Thyroid gland (tissue), 4 donors: Measurements from ENCODE around the gene TLR9. TPM values are rescaled to one million over a fixed set of nuclear protein-coding genes. Genes with fewer than 3 reads are reported as not detected.
A peak's percentile ranks its signal among the peaks of the same experiment; 100 is the strongest.

Experiments
- DNase-seq, 2 donors: peaks; one replicate each; pipeline ENCODE4 v3.0.0-alpha.2; 2019
- H3K27ac ChIP-seq, 3 donors: fragments of 200-600 bp; sonication (generic); 1 replicate in 2 of 3; 2 replicates in 1 of 3; pipeline ENCODE4 v1.5.1; 2016 to 2019; ENCODE audit warnings: mild to moderate bottlenecking in 1 of 3, moderate library complexity in 1 of 3
- H3K27me3 ChIP-seq: fragments of 200-600 bp; sonication (generic); one replicate; pipeline ENCODE4 v1.5.1; 2019
- H3K36me3 ChIP-seq, 2 donors: fragments of 200-600 bp; sonication (generic); one replicate each; pipeline ENCODE4 v1.5.1; 2016 to 2019
- H3K4me1 ChIP-seq, 2 donors: fragments of 200-600 bp; sonication (generic); one replicate each; pipeline ENCODE4 v1.5.1; 2017 to 2019
- H3K4me3 ChIP-seq, 3 donors: fragments of 200-600 bp; sonication (generic); replicated peaks in 1 of 3; 1 replicate in 2 of 3; 2 replicates in 1 of 3; pipeline ENCODE4 v1.5.1; 2016; ENCODE audit warnings: mild to moderate bottlenecking in 1 of 3
- H3K9me3 ChIP-seq: fragments of 200-600 bp; sonication (generic); one replicate; pipeline ENCODE4 v1.5.1; 2017
- CTCF ChIP-seq, 6 experiments: fragments of 200-600 bp in 3 of 6; fragments of 450-650 bp in 3 of 6; sonication (generic) in 3 of 6; IDR thresholded peaks; one replicate each; pipeline ENCODE4 v1.5.1; 2016 to 2019; ENCODE audit warnings: antibody characterized with exemption in 6 of 6, mild to moderate bottlenecking in 2 of 6, inconsistent platforms in 1 of 6, moderate library complexity in 1 of 6
- POLR2A ChIP-seq, 2 donors: fragments of 450-650 bp; IDR thresholded peaks; one replicate each; pipeline ENCODE4 v1.6.1; 2017; ENCODE audit warnings: antibody characterized with exemption in 2 of 2, mild to moderate bottlenecking in 2 of 2, moderate library complexity in 1 of 2
- WGBS, 2 donors: methylation state at CpG; one replicate each; pipeline ENCODE4 v1.1.5; 2017; 5-methylcytosine and 5-hydroxymethylcytosine counted together
- intact Hi-C: fragments of 100-400 bp; cut with DNase I; formaldehyde crosslinking; loops from one replicate; pipeline ENCODE4 v1.15.1; 2023
- total RNA-seq, 4 donors: library from RNA; depleted of rRNA; stranded (reverse); fragments of >200 nt; gene quantifications; one replicate each; pipeline ENCODE4 v1.2.3, GENCODE V29; 2016

The TLR9 gene
- total RNA-seq, 4 donors from 2014 or later = 0.40 TPM; not detected in 3

- WGBS, 2 donors = 90 to 94% methylated on average over 4 of the region's 4 CpGs
- TF ChIP-seq CTCF (IDR thresholded peaks at IDR 0.05) (no peak), POLR2A (IDR thresholded peaks at IDR 0.05) (no peak)
Measured at GRCh38 chr3:52202384-52203077, 22.9 kb downstream of the TLR9 start.

GRCh38 chr3:52200981-52201679 lies 24.3 kb downstream of the TLR9 start:
- TF ChIP-seq POLR2A (IDR thresholded peaks at IDR 0.05) (no peak), CTCF (IDR thresholded peaks at IDR 0.05) (no peak)
- H3K36me3 ChIP-seq = peaks cover 29 to 44% of the 10 kb centered on the region in 2 donors
- H3K4me1 ChIP-seq = peaks cover 25 to 40% of the 10 kb centered on the region in 2 donors
- H3K9me3 ChIP-seq = no peaks in the 10 kb centered on the region
- DNase-seq = no peak
- WGBS, 2 donors = 91% methylated on average over 5 of the region's 5 CpGs
- peak overlapping the region in 1 of 3 donors; percentile 30 for H3K27ac ChIP-seq
- intact Hi-C loops = no loop called here
- H3K4me3 ChIP-seq = no peak overlapping the region
- no peaks in the 10 kb centered on the region for H3K27me3 ChIP-seq

More at GRCh38 chr3:52202384-52203077, 22.9 kb downstream of the TLR9 start:
- peaks cover 20 to 28% of the 10 kb centered on the region in 2 donors for H3K4me1 ChIP-seq
- H3K36me3 ChIP-seq = peaks cover 41 to 56% of the 10 kb centered on the region in 2 donors
- no peak overlapping the region for H3K4me3 ChIP-seq
- intact Hi-C loops = no loop called here
- no peaks in the 10 kb centered on the region for H3K27me3 ChIP-seq
- no peak for DNase-seq
- H3K9me3 ChIP-seq = no peaks in the 10 kb centered on the region
- peak overlapping the region in 1 of 3 donors; percentile 30 for H3K27ac ChIP-seq

GRCh38 chr3:52198643-52199608 lies 26.5 kb downstream of the TLR9 start:
- DNase-seq = no peak
- no peaks in the 10 kb centered on the region for H3K27me3 ChIP-seq
- TF ChIP-seq CTCF (IDR thresholded peaks at IDR 0.05) (no peak), POLR2A (IDR thresholded peaks at IDR 0.05) (no peak)
- no peaks in the 10 kb centered on the region for H3K9me3 ChIP-seq
- peaks cover 31 to 46% of the 10 kb centered on the region in 2 donors for H3K4me1 ChIP-seq
- peak overlapping the region; percentile 54 to 81 (median 79) for H3K27ac ChIP-seq
- 38 to 40% methylated on average over 14 of the region's 14 CpGs for WGBS, 2 donors
- H3K4me3 ChIP-seq = peak overlapping the region; percentile 63 to 95 (median 72)
- peaks cover 10 to 23% of the 10 kb centered on the region in 2 donors for H3K36me3 ChIP-seq
- intact Hi-C loops = no loop called here

- WGBS, 2 donors = 2 to 3% methylated on average over 24 of the region's 71 CpGs
- intact Hi-C loops = no loop called here
- TF ChIP-seq POLR2A (IDR thresholded peaks at IDR 0.05) (peak; percentile 51 to 99), CTCF (IDR thresholded peaks at IDR 0.05) (peak in 2 of 6 experiments; percentile 23 to 26)
- Histone ChIP-seq H3K27ac (peak within 1 kb of the TSS; percentile 54 to 81 (median 79)), H3K36me3 (peaks cover 10 to 14% of the 10 kb centered on the region in 2 donors), H3K27me3 (no peaks in the 10 kb centered on the region), H3K9me3 (no peaks in the 10 kb centered on the region), H3K4me1 (peaks cover 31 to 45% of the 10 kb centered on the region in 2 donors), H3K4me3 (peak within 1 kb of the TSS; percentile 63 to 95 (median 72))
- peak; percentile 94 to 95 for DNase-seq
Measured at GRCh38 chr3:52197842-52198625, 27.4 kb downstream of the TLR9 start, which contains the start of gene ALAS1. TSS of gene ALAS1 (plus strand) at chr3:52198160. CDS start at chr3:52199242, 1,082 bp downstream.
